Mesenchymal stem cell (in vitro differentiated cells and primary cell): ENCODE results near the gene KCTD10.
"Not testable (repeated sequence)": the region's sequence is repeated elsewhere in the genome, so short reads cannot be mapped to it uniquely, and the experiment has no call there.

ENCODE experiments used
- DNase-seq: peaks from one replicate; pipeline ENCODE4 v3.0.0-alpha.2; 2013
- H2AFZ ChIP-seq: one replicate; pipeline ENCODE4 v1.6.1; 2013; ENCODE audit warnings: low read depth, mild to moderate bottlenecking, control low read depth, inconsistent platforms, low read length, moderate library complexity
- H2AK5ac ChIP-seq: 2 replicates; pipeline ENCODE4 v1.6.1; 2013; ENCODE audit warnings: low read length, moderate library complexity, mild to moderate bottlenecking, inconsistent platforms; ENCODE audit not compliant: severe bottlenecking
- H2BK120ac ChIP-seq: one replicate; pipeline ENCODE4 v1.6.1; 2013; ENCODE audit warnings: low read depth, mild to moderate bottlenecking, inconsistent platforms, low read length, moderate library complexity
- H2BK12ac ChIP-seq, 2 experiments: one replicate each; pipeline ENCODE4 v1.6.1; 2013; ENCODE audit warnings: inconsistent platforms in 2 of 2, low read length in 2 of 2, mild to moderate bottlenecking in 2 of 2, moderate library complexity in 2 of 2, control low read depth in 1 of 2
- H2BK15ac ChIP-seq: one replicate; pipeline ENCODE4 v1.6.1; 2013; ENCODE audit warnings: mild to moderate bottlenecking, low read depth, inconsistent platforms; ENCODE audit not compliant: poor library complexity, severe bottlenecking
- H2BK5ac ChIP-seq: 2 replicates; pipeline ENCODE4 v1.6.1; 2013; ENCODE audit warnings: low read depth, mild to moderate bottlenecking, low read length, control low read depth, inconsistent platforms; ENCODE audit not compliant: poor library complexity, severe bottlenecking
- H3K14ac ChIP-seq, 2 experiments: one replicate each; pipeline ENCODE4 v1.6.1; 2013; ENCODE audit warnings: inconsistent platforms in 2 of 2, low read length in 2 of 2, control low read depth in 1 of 2, mild to moderate bottlenecking in 1 of 2, moderate library complexity in 1 of 2
- H3K18ac ChIP-seq, 2 experiments: one replicate each; pipeline ENCODE4 v1.6.1; 2013; ENCODE audit warnings: inconsistent platforms in 2 of 2, low read length in 2 of 2, control low read depth in 1 of 2, low read depth in 1 of 2, mild to moderate bottlenecking in 1 of 2
- H3K23ac ChIP-seq, 2 experiments: one replicate each; pipeline ENCODE4 v1.6.1; 2013; ENCODE audit warnings: inconsistent platforms in 2 of 2, low read length in 2 of 2, mild to moderate bottlenecking in 2 of 2, moderate library complexity in 2 of 2, control low read depth in 1 of 2
- H3K27ac ChIP-seq: 2 replicates; pipeline ENCODE4 v1.5.1; 2013; ENCODE audit warnings: mild to moderate bottlenecking, moderate library complexity, low read length, control low read depth, inconsistent platforms; ENCODE audit not compliant: poor library complexity, severe bottlenecking
- H3K27me3 ChIP-seq, 2 experiments: 2 replicates each; pipeline versions ENCODE4 v1.6.1 to v1.7.0; 2013; ENCODE audit warnings: low read length in 2 of 2, mild to moderate bottlenecking in 2 of 2, moderate library complexity in 2 of 2, control low read depth in 1 of 2, inconsistent platforms in 1 of 2; ENCODE audit not compliant: control insufficient read depth in 1 of 2, insufficient read depth in 1 of 2
- H3K36me3 ChIP-seq, 2 experiments: 2 replicates each; pipeline versions ENCODE4 v1.6.1 to v1.7.0; 2013; ENCODE audit warnings: low read length in 2 of 2, control low read depth in 1 of 2, inconsistent platforms in 1 of 2, low read depth in 1 of 2, mild to moderate bottlenecking in 1 of 2; ENCODE audit not compliant: insufficient read depth in 2 of 2, control insufficient read depth in 1 of 2
- H3K4ac ChIP-seq, 2 experiments: one replicate each; pipeline ENCODE4 v1.6.1; 2013; ENCODE audit warnings: inconsistent platforms in 2 of 2, low read length in 2 of 2, mild to moderate bottlenecking in 2 of 2, moderate library complexity in 2 of 2, control low read depth in 1 of 2, low read depth in 1 of 2
- H3K4me1 ChIP-seq: 2 replicates; pipeline ENCODE4 v1.6.1; 2013; ENCODE audit warnings: low read depth, low read length, control low read depth; ENCODE audit not compliant: control insufficient read depth, insufficient read depth
- H3K4me2 ChIP-seq: 2 replicates; pipeline ENCODE4 v1.6.1; 2013; ENCODE audit warnings: low read length, mild to moderate bottlenecking, inconsistent platforms; ENCODE audit not compliant: poor library complexity, severe bottlenecking
- H3K4me3 ChIP-seq, 2 experiments: 2 replicates each; pipeline versions ENCODE4 v1.5.1 to v1.7.0; 2013; ENCODE audit warnings: low read length in 2 of 2, mild to moderate bottlenecking in 2 of 2, control low read depth in 1 of 2, low read depth in 1 of 2; ENCODE audit not compliant: insufficient read depth in 1 of 2
- H3K79me1 ChIP-seq: replicated peaks from 2 replicates; pipeline ENCODE4 v1.6.1; 2013; ENCODE audit warnings: mild to moderate bottlenecking, control low read depth, low read length, inconsistent platforms; ENCODE audit not compliant: poor library complexity, severe bottlenecking
- H3K9ac ChIP-seq: 2 replicates; pipeline ENCODE4 v1.7.0; 2013; ENCODE audit warnings: mild to moderate bottlenecking, low read length, moderate library complexity
- H3K9me3 ChIP-seq: 2 replicates; pipeline ENCODE4 v1.7.0; 2013; ENCODE audit warnings: mild to moderate bottlenecking, low read length; ENCODE audit not compliant: control insufficient read depth
- H4K8ac ChIP-seq: one replicate; pipeline ENCODE4 v1.6.1; 2013; ENCODE audit warnings: inconsistent platforms, mild to moderate bottlenecking, low read length, moderate library complexity
- H4K91ac ChIP-seq: one replicate; pipeline ENCODE4 v1.6.1; 2013; ENCODE audit warnings: mild to moderate bottlenecking, low read length, inconsistent platforms
- WGBS: methylation state at CpG from one replicate; pipeline ENCODE4 v1.1.7; 2013; ENCODE audit warnings: mixed read lengths; 5-methylcytosine and 5-hydroxymethylcytosine counted together

KCTD10 gene

GRCh38 chr12:109432842-109433304, 44.2 kb downstream of the KCTD10 start:
- H3K14ac ChIP-seq, result no peak overlapping the region
- H3K36me3 ChIP-seq, result no peaks in the 10 kb centered on the region
- H4K8ac ChIP-seq, result no peak overlapping the region
- no peaks in the 10 kb centered on the region for H3K9me3 ChIP-seq
- H4K91ac ChIP-seq, result no peak overlapping the region
- no peak overlapping the region for H3K4me3 ChIP-seq
- peak; percentile 76 for DNase-seq
- H2BK120ac ChIP-seq, result no peak overlapping the region
- no peak overlapping the region for H2AK5ac ChIP-seq
- H2AFZ ChIP-seq, result no peak overlapping the region
- H2BK5ac ChIP-seq, result no peak overlapping the region
- WGBS, result 49% methylated on average over 14 of the region's 14 CpGs
- no peak overlapping the region for H3K18ac ChIP-seq
- H3K23ac ChIP-seq, result no peak overlapping the region
- no peaks in the 10 kb centered on the region for H3K4me1 ChIP-seq
- H3K9ac ChIP-seq, result peak overlapping the region; percentile 51
- no peak overlapping the region for H3K27ac ChIP-seq
- no peaks in the 10 kb centered on the region for H3K27me3 ChIP-seq
- no peak overlapping the region for H3K4ac ChIP-seq
- no peak overlapping the region for H3K4me2 ChIP-seq
- H2BK12ac ChIP-seq, result peak overlapping the region in 1 of 2 experiments; percentile 52
- H2BK15ac ChIP-seq, result peak overlapping the region; percentile 12
- no peaks in the 10 kb centered on the region for H3K79me1 ChIP-seq

- H4K91ac ChIP-seq, result no peak overlapping the region
- no peak overlapping the region for H3K9ac ChIP-seq
- H3K9me3 ChIP-seq, result no peaks in the 10 kb centered on the region
- no peaks in the 10 kb centered on the region for H3K79me1 ChIP-seq
- H3K4me3 ChIP-seq, result no peak overlapping the region
- no peak overlapping the region for H3K4ac ChIP-seq
- H3K18ac ChIP-seq, result no peak overlapping the region
- peak overlapping the region in 1 of 2 experiments; percentile 52 for H2BK12ac ChIP-seq
- no peak overlapping the region for H3K23ac ChIP-seq
- no peak overlapping the region for H2BK120ac ChIP-seq
- no peak overlapping the region for H4K8ac ChIP-seq
- H3K4me2 ChIP-seq, result no peak overlapping the region
- H2BK15ac ChIP-seq, result peak overlapping the region; percentile 12
- WGBS, result 85% methylated on average over 6 of the region's 6 CpGs
- H3K36me3 ChIP-seq, result no peaks in the 10 kb centered on the region
- no peak overlapping the region for H2BK5ac ChIP-seq
- H3K14ac ChIP-seq, result no peak overlapping the region
- no peaks in the 10 kb centered on the region for H3K4me1 ChIP-seq
- no peak overlapping the region for H3K27ac ChIP-seq
- no peak overlapping the region for H2AFZ ChIP-seq
- H2AK5ac ChIP-seq, result no peak overlapping the region
- no peaks in the 10 kb centered on the region for H3K27me3 ChIP-seq
- DNase-seq, result no peak
Observed at GRCh38 chr12:109432431-109432830, 44.7 kb downstream of the KCTD10 start.

- Histone ChIP-seq H3K4me3 (no peak overlapping the region), H3K4ac (no peak overlapping the region), H3K9me3 (no peaks in the 10 kb centered on the region), H3K79me1 (no peaks in the 10 kb centered on the region), H2AK5ac (no peak overlapping the region), H4K8ac (no peak overlapping the region), H4K91ac (no peak overlapping the region), H3K9ac (no peak overlapping the region), H3K27me3 (peaks cover 6 to 7% of the 10 kb centered on the region in 2 experiments), H3K4me2 (no peak overlapping the region), H3K18ac (no peak overlapping the region), H3K27ac (no peak overlapping the region), H3K4me1 (no peaks in the 10 kb centered on the region), H2BK15ac (no peak overlapping the region), H3K23ac (no peak overlapping the region), H3K36me3 (no peaks in the 10 kb centered on the region), H3K14ac (no peak overlapping the region), H2BK12ac (no peak overlapping the region), H2AFZ (no peak overlapping the region), H2BK120ac (no peak overlapping the region), H2BK5ac (no peak overlapping the region)
- WGBS, result 95% methylated on average over 6 of the region's 6 CpGs
- no peak for DNase-seq
Observed at GRCh38 chr12:109430244-109430643, 46.9 kb downstream of the KCTD10 start.

GRCh38 chr12:109428804-109429203, 48.3 kb downstream of the KCTD10 start:
- H3K4me3 ChIP-seq, H2AK5ac ChIP-seq, H3K9ac ChIP-seq, H3K14ac ChIP-seq, DNase-seq, H4K91ac ChIP-seq, H2BK12ac ChIP-seq, H2BK5ac ChIP-seq, H3K27ac ChIP-seq, H3K79me1 ChIP-seq, H2AFZ ChIP-seq, H3K9me3 ChIP-seq, H3K4me1 ChIP-seq, H3K4ac ChIP-seq, H2BK120ac ChIP-seq, H3K18ac ChIP-seq, H4K8ac ChIP-seq, H2BK15ac ChIP-seq, H3K23ac ChIP-seq, H3K4me2 ChIP-seq, H3K36me3 ChIP-seq: not testable (repeated sequence)
- H3K27me3 ChIP-seq, result peaks cover 15 to 18% of the 10 kb centered on the region in 2 experiments
- WGBS, result 96% methylated on average over 3 of the region's 3 CpGs
